ENCODE data around the gene NDUFAF2.

The NDUFAF2 gene

GRCh38 chr5:61176631-61177030 is 231.6 kb downstream of the NDUFAF2 start:
- no peak for DNase-seq (ENCODE audit: low spot score)
- ChIA-PET POLR2A (ENCODE audit: low non-redundant PET) (no interaction called here), CTCF (interaction anchor here (0.6 kb wide), 1 partner anchor 478 kb away, joined by 4 read pairs; no protein-coding TSS in a partner anchor)
- TF ChIP-seq CTCF (conservative IDR thresholded peaks at IDR 0.05; ENCODE audit: low read depth), result no peak
- no peak overlapping the region for H3K27ac ChIP-seq

- no peak for DNase-seq (ENCODE audit: low spot score)
- H3K27ac ChIP-seq, result no peak overlapping the region
- ChIA-PET CTCF (interaction anchor here (0.6 kb wide), 1 partner anchor 478 kb away, joined by 4 read pairs; no protein-coding TSS in a partner anchor), POLR2A (ENCODE audit: low non-redundant PET) (interaction anchor here (0.5 kb wide), 1 partner anchor 101 kb away, joined by 6 read pairs; no protein-coding TSS in a partner anchor)
- no peak for TF ChIP-seq CTCF (conservative IDR thresholded peaks at IDR 0.05; ENCODE audit: low read depth)
These were observed 232.1 kb downstream of the NDUFAF2 start for GRCh38 chr5:61177070-61177469.

- ChIA-PET CTCF (interaction anchor here (0.9 kb wide), 1 partner anchor 152 kb away, joined by 3 read pairs; no protein-coding TSS in a partner anchor), POLR2A (ENCODE audit: low non-redundant PET) (no interaction called here)
- no peak overlapping the region for H3K27ac ChIP-seq
- DNase-seq (ENCODE audit: low spot score), result no peak
- no peak for TF ChIP-seq CTCF (conservative IDR thresholded peaks at IDR 0.05; ENCODE audit: low read depth)
These were observed 232.7 kb downstream of the NDUFAF2 start for GRCh38 chr5:61177716-61178115.

- ChIA-PET CTCF (interaction anchor here (0.5 to 0.9 kb wide), 3 partner anchors 112 to 574 kb away, joined by 3 to 5 read pairs (median 3); no protein-coding TSS in a partner anchor), POLR2A (ENCODE audit: low non-redundant PET) (interaction anchor here (0.6 kb wide), 2 partner anchors 110 to 479 kb away, joined by 3 read pairs; partner anchors contain the start of gene DEPDC1B)
- no peak for TF ChIP-seq CTCF (conservative IDR thresholded peaks at IDR 0.05; ENCODE audit: low read depth)
- DNase-seq (ENCODE audit: low spot score), result no peak
- no peak overlapping the region for H3K27ac ChIP-seq
These were observed 233.7 kb downstream of the NDUFAF2 start for GRCh38 chr5:61178702-61179101.

GRCh38 chr5:61180886-61181285 is 235.9 kb downstream of the NDUFAF2 start:
- TF ChIP-seq CTCF (conservative IDR thresholded peaks at IDR 0.05; ENCODE audit: low read depth), result no peak
- POLR2A ChIA-PET (ENCODE audit: low non-redundant PET), result no interaction called here
- no peak for DNase-seq (ENCODE audit: low spot score)
- no peak overlapping the region for H3K27ac ChIP-seq
- CTCF ChIA-PET, result no interaction called here

- TF ChIP-seq CTCF (conservative IDR thresholded peaks at IDR 0.05; ENCODE audit: low read depth), result no peak
- no peak overlapping the region for H3K27ac ChIP-seq
- CTCF ChIA-PET, result interaction anchor here (0.6 to 0.8 kb wide), 3 partner anchors 127 to 490 kb away, joined by 3 to 5 read pairs (median 4); partner anchors contain the start of gene ZSWIM6
- POLR2A ChIA-PET (ENCODE audit: low non-redundant PET), result no interaction called here
- DNase-seq (ENCODE audit: low spot score), result no peak
These were observed 237.4 kb downstream of the NDUFAF2 start for GRCh38 chr5:61182449-61182848.

Data from RWPE1 (cell line).